Fibroblast of villous mesenchyme (primary cell): ENCODE measurements around the gene AFF3. TPM values are rescaled to one million over a fixed set of nuclear protein-coding genes. Genes with fewer than 3 reads are reported as not detected.

Experiments
- DNase-seq: peaks from one replicate; pipeline ENCODE4 v3.0.0-alpha.2; 2010; ENCODE audit warnings: low read depth
- H3K4me3 ChIP-seq: 2 replicates; pipeline ENCODE4 v1.5.1; 2011; ENCODE audit warnings: low read depth, mild to moderate bottlenecking, low read length
- CTCF ChIP-seq: IDR thresholded peaks from 2 replicates; pipeline ENCODE4 v1.5.1; 2012; ENCODE audit warnings: low read depth, mild to moderate bottlenecking, low read length; ENCODE audit not compliant: insufficient read depth
- total RNA-seq: library from RNA; depleted of rRNA; stranded (reverse); fragments of >200 nt; gene quantifications from 2 replicates; pipeline ENCODE4 v1.2.3, GENCODE V29; 2012

AFF3 gene
- total RNA-seq, 1 donor: 19.4 TPM

- TF ChIP-seq CTCF: no peak
- no peak for DNase-seq
- no peak overlapping the region for H3K4me3 ChIP-seq
Measured at GRCh38 chr2:100137866-100138570, 4.4 kb downstream of the AFF3 start.

- H3K4me3 ChIP-seq: no peak overlapping the region
- TF ChIP-seq CTCF: no peak
- DNase-seq: no peak
Measured at GRCh38 chr2:100137318-100137717, 5.1 kb downstream of the AFF3 start.

GRCh38 chr2:100136310-100136709, 6.1 kb downstream of the AFF3 start:
- no peak overlapping the region for H3K4me3 ChIP-seq
- no peak for DNase-seq
- no peak for TF ChIP-seq CTCF

- no peak for TF ChIP-seq CTCF
- no peak for DNase-seq
- H3K4me3 ChIP-seq: no peak overlapping the region
Measured at GRCh38 chr2:100135415-100135814, 7.0 kb downstream of the AFF3 start.

GRCh38 chr2:100130595-100131391, 11.6 kb downstream of the AFF3 start:
- no peak overlapping the region for H3K4me3 ChIP-seq
- no peak for DNase-seq
- no peak for TF ChIP-seq CTCF

GRCh38 chr2:100126897-100127401, 15.4 kb downstream of the AFF3 start:
- no peak for TF ChIP-seq CTCF
- DNase-seq: no peak
- H3K4me3 ChIP-seq: no peak overlapping the region
